ENCODE measurements around the gene THSD4. TPM values are rescaled to one million over a fixed set of nuclear protein-coding genes. Genes with fewer than 3 reads are reported as not detected.

The THSD4 gene
- total RNA-seq, 2 donors from 2014 or later: 35.2 to 45.5 TPM

GRCh38 chr15:71093054-71094024 is 21.9 kb upstream of the THSD4 start:
- peak; percentile 98 for ATAC-seq
- intact Hi-C loops (cut with DNase I, micrococcal nuclease): no loop called here

DNA sequence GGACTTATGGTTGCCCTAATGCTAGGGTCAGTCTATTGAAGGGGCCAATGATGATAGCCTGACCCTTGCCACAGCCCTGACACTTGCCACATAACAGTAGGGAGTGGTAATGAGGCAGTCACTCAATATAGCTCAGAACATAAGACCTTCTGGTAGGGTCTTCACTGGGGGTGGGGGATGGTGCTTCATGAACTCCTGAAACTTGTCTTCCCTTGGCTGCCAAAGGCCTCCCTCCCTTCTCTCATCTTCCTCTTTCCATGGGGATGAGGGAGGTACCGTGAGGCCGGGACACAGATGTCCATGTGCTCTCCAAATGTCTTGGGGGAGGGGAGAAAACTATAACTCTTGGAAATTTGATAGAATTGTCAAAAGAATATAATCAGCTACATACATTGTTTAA is 21.1 kb upstream of the THSD4 start:
- intact Hi-C loops (cut with DNase I, micrococcal nuclease): no loop called here
- DNase-seq (no peak), ATAC-seq (no peak)

More at GRCh38 chr15:71093054-71094024, 21.9 kb upstream of the THSD4 start:
- DNase-seq: peak; percentile 64 to 77

GRCh38 chr15:71096676-71097075 is 18.6 kb upstream of the THSD4 start:
- peak; percentile 32 for ATAC-seq
- DNase-seq: no peak
- intact Hi-C loops (cut with DNase I, micrococcal nuclease): no loop called here

- ATAC-seq: no peak
- intact Hi-C loops (cut with DNase I, micrococcal nuclease): no loop called here
- DNase-seq: no peak
Observed at GRCh38 chr15:71097890-71098289, 17.4 kb upstream of the THSD4 start.

DNA sequence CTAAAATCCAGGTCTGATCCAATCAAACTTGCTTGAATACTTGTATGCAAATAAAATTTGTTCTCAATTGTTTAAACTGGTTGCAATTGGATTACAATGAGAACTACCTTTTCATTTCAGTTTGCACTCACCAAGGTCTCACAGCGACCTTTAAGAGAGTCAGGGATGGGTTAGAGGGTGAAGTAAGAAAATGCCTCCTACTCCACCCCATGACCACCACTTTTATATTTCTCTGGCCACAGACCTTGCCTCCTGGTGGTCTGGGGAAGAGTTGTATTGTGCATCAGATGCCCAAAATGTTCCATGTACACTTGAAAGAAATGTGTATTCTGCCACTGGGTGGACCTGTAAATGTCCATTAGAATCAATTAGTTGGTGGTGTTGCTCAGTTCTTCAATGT is 16.4 kb upstream of the THSD4 start:
- intact Hi-C loops (cut with DNase I, micrococcal nuclease): no loop called here
- DNase-seq (no peak), ATAC-seq (no peak)

- intact Hi-C loops (cut with DNase I, micrococcal nuclease): no loop called here
- DNase-seq: peak; percentile 46 to 60
- ATAC-seq: peak; percentile 96
Observed at GRCh38 chr15:71103102-71103676, 12.1 kb upstream of the THSD4 start.

- DNase-seq (no peak), ATAC-seq (no peak)
- intact Hi-C loops (cut with DNase I, micrococcal nuclease): no loop called here
Observed at GRCh38 chr15:71104636-71105035, 10.6 kb upstream of the THSD4 start.

DNA sequence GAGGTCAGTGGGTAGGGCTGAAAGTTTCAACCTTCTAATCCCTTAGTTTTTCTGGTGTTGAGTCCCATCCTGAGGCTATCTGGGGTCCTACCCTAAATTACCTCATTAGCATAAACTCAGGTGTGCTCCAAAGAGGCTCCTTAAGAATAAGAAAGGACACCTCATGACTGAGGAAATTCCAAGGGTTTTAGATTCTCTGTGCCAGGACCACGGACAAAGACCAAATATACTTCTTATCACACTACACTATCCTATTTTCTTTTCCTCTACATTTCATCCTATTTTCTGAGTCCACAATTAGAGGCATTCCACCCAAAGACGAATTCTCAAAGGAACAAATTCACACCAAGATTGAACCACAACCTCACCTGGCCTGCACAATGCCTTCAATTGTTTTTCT is 9.8 kb upstream of the THSD4 start:
- ATAC-seq: no peak

GRCh38 chr15:71106802-71107500 is 8.3 kb upstream of the THSD4 start:
- ATAC-seq (no peak), DNase-seq (no peak)
- intact Hi-C loops (cut with DNase I, micrococcal nuclease): no loop called here

More for the DNA sequence above, 9.8 kb upstream of the THSD4 start:
- no peak for DNase-seq
- intact Hi-C loops (cut with DNase I, micrococcal nuclease): no loop called here

GRCh38 chr15:71107501-71107815 is 7.8 kb upstream of the THSD4 start:
- no peak for ATAC-seq

DNA sequence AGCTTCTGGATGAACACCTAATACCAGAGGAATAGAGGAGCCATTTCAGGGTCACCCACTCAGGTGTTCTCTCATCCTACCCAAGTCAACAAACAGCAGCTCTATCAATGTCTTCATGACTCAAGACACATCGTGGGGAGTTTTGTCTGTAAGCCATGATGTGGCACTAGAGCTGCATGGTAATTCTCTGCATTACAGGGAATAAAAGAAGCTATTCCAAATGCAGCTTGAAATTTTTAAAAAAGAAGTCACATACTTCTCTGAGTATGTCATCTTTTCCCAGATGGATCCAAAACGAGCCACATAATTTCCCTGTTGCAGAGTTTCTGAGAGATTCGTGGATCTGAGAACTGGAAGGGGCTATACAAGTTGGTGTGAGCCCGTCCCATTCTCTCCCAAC is 6.1 kb upstream of the THSD4 start:
- ATAC-seq (no peak), DNase-seq (no peak)
- intact Hi-C loops (cut with DNase I, micrococcal nuclease): no loop called here

More at GRCh38 chr15:71107501-71107815, 7.8 kb upstream of the THSD4 start:
- intact Hi-C loops (cut with DNase I, micrococcal nuclease): no loop called here
- no peak for DNase-seq

GRCh38 chr15:71109905-71110304 is 5.4 kb upstream of the THSD4 start:
- ATAC-seq (no peak), DNase-seq (no peak)
- intact Hi-C loops (cut with DNase I, micrococcal nuclease): no loop called here

- no peak for ATAC-seq
- DNase-seq: no peak
- intact Hi-C loops (cut with DNase I, micrococcal nuclease): no loop called here
Observed at GRCh38 chr15:71110405-71111180, 4.7 kb upstream of the THSD4 start.

- intact Hi-C loops (cut with DNase I, micrococcal nuclease): no loop called here
- no peak for ATAC-seq
Observed at GRCh38 chr15:71111181-71111565, 4.1 kb upstream of the THSD4 start.

GRCh38 chr15:71111950-71112349 is 3.3 kb upstream of the THSD4 start:
- no peak for ATAC-seq
- no peak for DNase-seq
- intact Hi-C loops (cut with DNase I, micrococcal nuclease): no loop called here

More at GRCh38 chr15:71111181-71111565, 4.1 kb upstream of the THSD4 start:
- no peak for DNase-seq

GRCh38 chr15:71112429-71112828 is 2.8 kb upstream of the THSD4 start:
- no peak for DNase-seq
- intact Hi-C loops (cut with DNase I, micrococcal nuclease): no loop called here
- no peak for ATAC-seq

- intact Hi-C loops (cut with DNase I, micrococcal nuclease): no loop called here
- no peak for DNase-seq
- ATAC-seq: no peak
Observed at GRCh38 chr15:71114066-71114680, 1.1 kb upstream of the THSD4 start.

GRCh38 chr15:71115567-71116351 is 488 bp downstream of the THSD4 start:
- ATAC-seq: peak; percentile 74
- peak; percentile 59 to 74 for DNase-seq
- intact Hi-C loops (cut with DNase I, micrococcal nuclease): loop anchor here (5.0 kb wide), 2 partner anchors 317 to 327 kb away; no protein-coding TSS in a partner anchor

Data from left colon (tissue), 2 donors.